Peyer's patch (tissue), 4 donors: ENCODE results near the gene TMEM132C. TPM values are rescaled to one million over a fixed set of nuclear protein-coding genes. Genes with fewer than 3 reads are reported as not detected.

Experiments used
- DNase-seq, 3 donors: peaks; one replicate each; pipeline ENCODE4 v3.0.0-alpha.2; 2017 to 2019
- H3K27ac ChIP-seq, 4 donors: fragments of 200-600 bp; sonication (generic); one replicate each; pipeline ENCODE4 v1.5.1; 2016 to 2019
- H3K27me3 ChIP-seq, 2 donors: fragments of 200-600 bp; sonication (generic); one replicate each; pipeline ENCODE4 v1.5.1; 2019
- H3K36me3 ChIP-seq, 3 donors: fragments of 200-600 bp; sonication (generic); one replicate each; pipeline ENCODE4 v1.5.1; 2016 to 2019
- H3K4me1 ChIP-seq, 4 donors: fragments of 200-600 bp; sonication (generic); one replicate each; pipeline ENCODE4 v1.5.1; 2016 to 2019
- H3K4me3 ChIP-seq, 4 donors: fragments of 200-600 bp; sonication (generic); 1 replicate in 3 of 4; 2 replicates in 1 of 4; pipeline ENCODE4 v1.5.1; 2016 to 2019; ENCODE audit warnings: mild to moderate bottlenecking in 1 of 4
- H3K9me3 ChIP-seq, 4 donors: fragments of 200-600 bp; sonication (generic); one replicate each; pipeline ENCODE4 v1.5.1; 2016 to 2019; ENCODE audit warnings: mild to moderate bottlenecking in 1 of 4
- POLR2A ChIP-seq, 2 donors: fragments of 450-650 bp; IDR thresholded peaks; one replicate each; pipeline ENCODE4 v1.5.1; 2017; ENCODE audit warnings: antibody characterized with exemption in 2 of 2, mild to moderate bottlenecking in 2 of 2, moderate library complexity in 2 of 2
- total RNA-seq, 4 donors: library from RNA; depleted of rRNA; stranded (reverse); fragments of >200 nt; gene quantifications; one replicate each; pipeline ENCODE4 v1.1.0, GENCODE V29; 2016
- TF ChIP-seq, protein P1 (sequence below), 6 experiments: fragments of 450-650 bp in 4 of 6; fragments of 200-600 bp in 2 of 6; sonication (generic) in 1 of 6; IDR thresholded peaks; one replicate each; pipeline ENCODE4 v1.5.1; 2017 to 2019; ENCODE audit warnings: antibody characterized with exemption in 6 of 6, mild to moderate bottlenecking in 3 of 6, moderate library complexity in 1 of 6

Gene TMEM132C
- total RNA-seq, result 1 to 10 TPM in 3 of 4 donors, under 1 TPM in 1; 0.88 to 5.0 (median 2.0) TPM

DNA sequence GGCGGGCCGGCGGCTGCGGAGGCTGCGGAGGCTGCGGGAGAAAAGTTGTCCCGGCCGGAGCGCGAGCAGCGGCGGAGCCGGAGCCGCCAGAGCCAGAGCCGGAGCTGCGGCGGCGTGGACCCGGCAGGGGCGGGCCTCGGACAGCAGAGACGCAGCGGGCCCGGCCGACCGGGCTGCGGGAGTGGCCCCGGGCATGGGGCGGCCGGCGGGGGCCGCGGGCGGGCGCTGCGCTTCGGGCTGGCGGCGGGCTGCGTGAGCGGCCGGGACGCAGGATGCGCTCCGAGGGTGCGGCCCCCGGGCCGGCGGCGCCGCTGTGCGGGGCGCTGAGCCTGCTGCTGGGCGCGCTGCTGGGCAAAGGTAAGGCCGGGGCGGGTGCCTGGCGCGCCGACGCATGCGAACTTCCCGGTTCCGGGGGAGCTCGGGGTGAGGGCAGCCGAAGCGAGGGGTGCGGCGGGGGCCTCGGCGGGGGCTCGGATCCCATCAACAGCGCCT lies at the start of gene TMEM132C:
Gene TMEM132C (plus strand): TSS at position 40 of the 492 bp plus-strand sequence. CDS start 233 bp downstream, at position 273.
- DNase-seq, result no peak
- Histone ChIP-seq H3K27me3 (peaks cover 0 to 11% of the 10 kb centered on the region in 2 donors), H3K4me3 (peak within 1 kb of the TSS; percentile 1 to 41 (median 18))

DNA sequence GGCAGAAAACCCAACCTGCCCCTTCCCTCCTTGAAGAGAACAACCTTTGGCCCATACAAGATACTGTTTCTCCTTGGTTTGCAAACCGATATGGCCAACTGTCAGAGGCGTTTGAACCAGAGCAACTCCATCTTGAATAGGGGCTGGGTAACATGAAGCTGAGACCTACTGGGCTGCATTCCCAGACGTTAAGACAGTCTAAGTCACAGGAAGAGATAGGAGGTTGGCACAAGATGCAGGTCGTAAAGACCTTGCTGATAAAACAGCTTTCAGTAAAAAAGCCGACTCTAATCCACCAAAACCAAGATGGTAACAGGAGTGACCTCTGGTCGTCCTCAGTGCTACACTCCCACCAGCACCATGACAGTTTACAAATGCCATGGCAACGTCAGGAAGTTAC lies 42.7 kb upstream of the TMEM132C start:
- TF ChIP-seq, protein P1, sequence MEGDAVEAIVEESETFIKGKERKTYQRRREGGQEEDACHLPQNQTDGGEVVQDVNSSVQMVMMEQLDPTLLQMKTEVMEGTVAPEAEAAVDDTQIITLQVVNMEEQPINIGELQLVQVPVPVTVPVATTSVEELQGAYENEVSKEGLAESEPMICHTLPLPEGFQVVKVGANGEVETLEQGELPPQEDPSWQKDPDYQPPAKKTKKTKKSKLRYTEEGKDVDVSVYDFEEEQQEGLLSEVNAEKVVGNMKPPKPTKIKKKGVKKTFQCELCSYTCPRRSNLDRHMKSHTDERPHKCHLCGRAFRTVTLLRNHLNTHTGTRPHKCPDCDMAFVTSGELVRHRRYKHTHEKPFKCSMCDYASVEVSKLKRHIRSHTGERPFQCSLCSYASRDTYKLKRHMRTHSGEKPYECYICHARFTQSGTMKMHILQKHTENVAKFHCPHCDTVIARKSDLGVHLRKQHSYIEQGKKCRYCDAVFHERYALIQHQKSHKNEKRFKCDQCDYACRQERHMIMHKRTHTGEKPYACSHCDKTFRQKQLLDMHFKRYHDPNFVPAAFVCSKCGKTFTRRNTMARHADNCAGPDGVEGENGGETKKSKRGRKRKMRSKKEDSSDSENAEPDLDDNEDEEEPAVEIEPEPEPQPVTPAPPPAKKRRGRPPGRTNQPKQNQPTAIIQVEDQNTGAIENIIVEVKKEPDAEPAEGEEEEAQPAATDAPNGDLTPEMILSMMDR (IDR thresholded peaks at IDR 0.05), result no peak
- TF ChIP-seq POLR2A (IDR thresholded peaks at IDR 0.05), result no peak
- Histone ChIP-seq H3K9me3 (no peaks in the 10 kb centered on the region), H3K4me3 (no peak overlapping the region), H3K27ac (no peak overlapping the region), H3K36me3 (no peaks in the 10 kb centered on the region), H3K27me3 (no peaks in the 10 kb centered on the region), H3K4me1 (no peaks in the 10 kb centered on the region)
- no peak for DNase-seq

More for the DNA sequence above, at the start of gene TMEM132C:
- H3K36me3 ChIP-seq, result no peaks in the 10 kb centered on the region
- TF ChIP-seq, protein P1 (IDR thresholded peaks at IDR 0.05), result no peak
- peaks cover 0 to 8% (median 0%) of the 10 kb centered on the region in 4 donors for H3K4me1 ChIP-seq
- H3K27ac ChIP-seq, result no peak within 1 kb of the TSS
- peaks cover 0 to 4% (median 0%) of the 10 kb centered on the region in 4 donors for H3K9me3 ChIP-seq

DNA sequence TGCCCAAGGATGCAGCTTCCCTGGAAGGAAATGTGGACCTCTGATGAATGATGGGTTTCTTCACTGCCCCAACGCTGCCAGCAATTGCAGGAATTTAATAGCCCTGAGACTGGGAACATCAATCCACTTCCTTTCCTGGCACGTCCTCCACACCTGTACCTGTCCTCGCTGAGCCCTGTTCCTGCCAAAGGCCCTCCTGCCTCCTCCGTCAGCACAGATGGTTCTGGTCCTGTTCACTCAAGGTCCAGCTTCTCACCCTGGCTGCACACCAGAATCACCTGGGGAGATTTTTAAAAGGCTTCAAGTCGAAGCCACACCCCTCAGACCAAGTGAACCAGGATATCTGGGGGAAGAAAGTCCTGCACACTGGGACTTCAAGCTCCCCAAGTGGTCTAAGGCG lies 38.4 kb upstream of the TMEM132C start:
- Histone ChIP-seq H3K4me3 (no peak overlapping the region), H3K9me3 (no peaks in the 10 kb centered on the region), H3K4me1 (no peaks in the 10 kb centered on the region), H3K36me3 (no peaks in the 10 kb centered on the region), H3K27ac (no peak overlapping the region), H3K27me3 (no peaks in the 10 kb centered on the region)
- DNase-seq, result no peak
- TF ChIP-seq POLR2A (IDR thresholded peaks at IDR 0.05), result no peak
- TF ChIP-seq, protein P1 (IDR thresholded peaks at IDR 0.05), result no peak

DNA sequence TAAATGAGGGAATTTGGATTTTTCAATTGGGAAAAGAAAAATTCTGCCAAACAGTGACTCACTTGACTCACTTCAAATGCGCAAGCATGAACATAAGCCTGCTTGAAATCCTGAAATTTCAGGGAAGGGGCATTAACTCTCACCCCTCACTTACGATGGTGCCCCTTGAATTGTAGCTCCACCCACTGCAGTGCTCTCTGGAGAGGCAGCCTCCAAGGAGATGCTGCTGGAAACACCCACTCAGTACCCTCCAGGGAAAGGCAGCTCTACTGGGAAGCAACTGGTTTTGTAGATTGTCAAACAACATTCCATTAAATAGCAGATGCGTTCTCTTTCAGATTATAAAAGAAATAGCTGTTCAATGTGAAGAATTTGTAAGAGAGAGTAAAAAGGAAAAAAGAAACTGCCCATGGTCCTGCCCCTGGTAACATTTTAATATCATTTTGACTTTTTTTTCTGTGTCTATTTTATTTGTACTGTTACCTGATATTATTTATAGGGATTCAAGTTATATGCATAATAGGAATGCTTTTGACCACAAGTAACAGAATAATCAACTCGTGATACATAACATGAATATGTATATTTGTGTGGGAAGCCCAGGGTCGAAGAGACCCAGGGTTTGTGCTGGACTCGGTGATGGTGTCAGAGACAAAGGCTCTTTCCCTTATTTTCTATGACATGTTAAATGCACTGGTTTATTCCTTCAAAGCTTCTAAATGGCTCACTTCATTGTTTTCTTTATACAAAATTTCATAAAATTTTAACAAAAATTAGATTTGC lies 31.1 kb upstream of the TMEM132C start:
- no peak for DNase-seq

DNA sequence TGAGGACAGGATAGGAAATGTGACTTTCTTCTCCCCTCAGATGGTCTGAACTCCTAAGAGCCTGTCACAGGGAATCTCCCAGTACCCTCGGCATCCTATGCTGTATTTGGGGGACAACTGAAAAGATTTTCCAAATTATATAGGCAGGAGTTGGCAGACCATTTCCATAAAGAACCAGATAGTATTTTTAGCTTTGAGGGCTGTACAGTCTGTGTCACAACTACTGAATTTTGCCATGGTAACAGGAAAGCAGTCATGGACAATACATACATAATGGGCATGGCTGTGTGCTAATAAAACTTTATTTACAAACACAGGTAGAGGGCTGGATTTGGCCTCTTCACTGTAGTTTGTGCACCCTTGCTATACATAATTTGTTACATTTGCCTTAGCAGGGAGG lies 30.4 kb upstream of the TMEM132C start:
- H3K9me3 ChIP-seq, result no peaks in the 10 kb centered on the region
- TF ChIP-seq, protein P1 (IDR thresholded peaks at IDR 0.05), result no peak
- no peak for TF ChIP-seq POLR2A (IDR thresholded peaks at IDR 0.05)
- no peaks in the 10 kb centered on the region for H3K36me3 ChIP-seq
- no peak overlapping the region for H3K27ac ChIP-seq
- H3K27me3 ChIP-seq, result no peaks in the 10 kb centered on the region
- H3K4me1 ChIP-seq, result no peaks in the 10 kb centered on the region
- no peak for DNase-seq
- H3K4me3 ChIP-seq, result no peak overlapping the region

More for the DNA sequence above, 31.1 kb upstream of the TMEM132C start:
- Histone ChIP-seq H3K36me3 (no peaks in the 10 kb centered on the region), H3K27ac (no peak overlapping the region), H3K4me1 (no peaks in the 10 kb centered on the region), H3K9me3 (no peaks in the 10 kb centered on the region), H3K27me3 (no peaks in the 10 kb centered on the region), H3K4me3 (no peak overlapping the region)
- TF ChIP-seq POLR2A (IDR thresholded peaks at IDR 0.05), result no peak
- TF ChIP-seq, protein P1 (IDR thresholded peaks at IDR 0.05), result no peak
